Measurements from ENCODE around the gene TSPAN5. TPM values are rescaled to one million over a fixed set of nuclear protein-coding genes. Genes with fewer than 3 reads are reported as not detected.

Gene TSPAN5
- total and polyA plus RNA-seq, 2 of the 4 experiments (the other 2 are of a cell fraction) = 64.8 to 79.6 TPM

- H3K23ac ChIP-seq (ENCODE audit: low read depth, low read length) = peak overlapping the region; percentile 59; the same call in 1 of the 2 replicates
- H3K14ac ChIP-seq (replicated peaks; ENCODE audit: low read depth, low read length) = peak overlapping the region; percentile 86
- H3K36me3 ChIP-seq (ENCODE audit: control insufficient read depth, insufficient read depth, low read length) = peaks cover 3% of the 10 kb centered on the region; the same call in 1 of the 2 replicates
- intact Hi-C loops (cut with micrococcal nuclease) = no loop called here
- H3K79me1 ChIP-seq (ENCODE audit: low read depth in 1 of 2, low read length in 2 of 2) = peaks cover 40 to 69% of the 10 kb centered on the region in 2 experiments
- dilution Hi-C loops (cut with HindIII; ENCODE audit: low sequenced_read_pairs, unreplicated experiment) = no loop called here
- no peaks in the 10 kb centered on the region for H4K20me1 ChIP-seq (ENCODE audit: insufficient read depth, low read length)
- no peak overlapping the region for H2AFZ ChIP-seq (replicated peaks; ENCODE audit: low read length, poor library complexity)
- H2AK9ac ChIP-seq (replicated peaks; ENCODE audit: low read depth, low read length, poor library complexity) = no peak overlapping the region
- H3K56ac ChIP-seq (ENCODE audit: extremely low read depth, insufficient read depth, low read length) = peak overlapping the region; percentile 63; the same call in 1 of the 2 replicates
- H2BK5ac ChIP-seq (ENCODE audit: low read depth, low read length, poor library complexity, severe bottlenecking) = peak overlapping the region; percentile 95
- H3K27me3 ChIP-seq (ENCODE audit: control insufficient read depth, insufficient read depth, low read length) = no peaks in the 10 kb centered on the region
- H2AK5ac ChIP-seq (ENCODE audit: low read depth, low read length) = peak overlapping the region; percentile 69
- H4K5ac ChIP-seq (ENCODE audit: low read depth, low read length) = peak overlapping the region; percentile 89
- peak overlapping the region; percentile 68 for H4K91ac ChIP-seq (ENCODE audit: insufficient read depth, low read depth, low read length)
- H3K27ac ChIP-seq (ENCODE audit: insufficient read depth, low read length) = peak overlapping the region; percentile 96; the same call in 1 of the 2 replicates
- peak overlapping the region; percentile 96 for H3K18ac ChIP-seq (ENCODE audit: low read depth, low read length)
- WGBS, 2 experiments (ENCODE audit: extremely low coverage in 2 of 2, insufficient read length in 1 of 2) = no CpG with 5 or more reads among the region's 2 CpGs
- no peak overlapping the region for H3K4me3 ChIP-seq (ENCODE audit: insufficient read depth, low read depth, low read length)
- no peak for TF ChIP-seq BHLHE40 (IDR thresholded peaks at IDR 0.05; ENCODE audit: low read depth, low read length)
- TF ChIP-seq MAZ (IDR thresholded peaks at IDR 0.05; ENCODE audit: borderline replicate concordance, low read depth, low read length) = no peak
- TF ChIP-seq CTCF (conservative IDR thresholded peaks at IDR 0.05; ENCODE audit: low read depth, low read length) = no peak
- no peak for TF ChIP-seq MXI1 (IDR thresholded peaks at IDR 0.05; ENCODE audit: borderline replicate concordance, low read depth, low read length)
- no peak for TF ChIP-seq RFX5 (IDR thresholded peaks at IDR 0.05; ENCODE audit: low read depth, low read length)
- TF ChIP-seq SMC3 (IDR thresholded peaks at IDR 0.05; ENCODE audit: low read depth, low read length) = no peak
- no peak for TF ChIP-seq RAD21 (IDR thresholded peaks at IDR 0.05; ENCODE audit: low read length)
- TF ChIP-seq USF2 (IDR thresholded peaks at IDR 0.05; ENCODE audit: low read depth, low read length) = no peak
- TF ChIP-seq NFE2L2 (IDR thresholded peaks at IDR 0.05; ENCODE audit: low read depth, low read length) = no peak
- TF ChIP-seq CHD1 (IDR thresholded peaks at IDR 0.05; ENCODE audit: low read depth, low read length) = no peak
- no peak for TF ChIP-seq MAFK (IDR thresholded peaks at IDR 0.05; ENCODE audit: low read depth, low read length)
- TF ChIP-seq RCOR1 (IDR thresholded peaks at IDR 0.05; ENCODE audit: insufficient replicate concordance, low read length) = no peak
- no peak for TF ChIP-seq POLR2A (IDR thresholded peaks at IDR 0.05; ENCODE audit: low read depth, low read length)
- TF ChIP-seq FOS (IDR thresholded peaks at IDR 0.05; ENCODE audit: low read depth, low read length) = no peak
- no peak for TF ChIP-seq ELK1 (IDR thresholded peaks at IDR 0.05; ENCODE audit: borderline replicate concordance, low read depth, low read length)
- TF ChIP-seq CEBPB (IDR thresholded peaks at IDR 0.05; ENCODE audit: low read depth, low read length) = no peak
- H2BK20ac ChIP-seq (ENCODE audit: low read depth, low read length) = peak overlapping the region; percentile 91
- H3K9ac ChIP-seq (ENCODE audit: low read depth, low read length) = peak overlapping the region; percentile 53; the same call in 1 of the 2 replicates
- ATAC-seq (ENCODE audit: low read depth) (no peak), DNase-seq (no peak)
- H3K9me1 ChIP-seq (ENCODE audit: insufficient read depth, low read length) = peaks cover 23% of the 10 kb centered on the region
- H3K4me2 ChIP-seq (ENCODE audit: low read depth, low read length) = peak overlapping the region; percentile 31
- POLR2A ChIA-PET (ENCODE audit: unreplicated experiment) = interaction anchor here (0.6 kb wide), 1 partner anchor 560 kb away, joined by 3 read pairs; no protein-coding TSS in a partner anchor
- H3K4ac ChIP-seq (ENCODE audit: low read depth, low read length) = peak overlapping the region; percentile 79; the same call in 1 of the 2 replicates
- H2BK120ac ChIP-seq (ENCODE audit: low read depth, low read length) = peak overlapping the region; percentile 89
- H4K8ac ChIP-seq (ENCODE audit: low read depth in 2 of 2, low read length in 2 of 2) = peak overlapping the region; percentile 58 to 89
- H2BK15ac ChIP-seq (ENCODE audit: low read depth, low read length) = peak overlapping the region; percentile 46; the same call in 2 of the 3 replicates
- in situ Hi-C loops (cut with MboI; ENCODE audit: low sequenced_read_pairs) = no loop called here
- H3K4me1 ChIP-seq (ENCODE audit: control insufficient read depth, insufficient read depth, low read length) = peaks cover 32% of the 10 kb centered on the region
- no peaks in the 10 kb centered on the region for H3K9me3 ChIP-seq (ENCODE audit: control insufficient read depth, insufficient read depth, low read length)
- BruUV-seq (replicated peaks) = no TSS peak
- CTCF ChIA-PET = no interaction called here
Observed at GRCh38 chr4:98510340-98510739, 148.1 kb downstream of the TSPAN5 start.

Measured in IMR-90 (cell line).